PC-3 (cell line): ENCODE results near the gene BLACAT1.

Experiments used
- EZH2 ChIP-seq: fragments of 300-600 bp; sonication (generic); IDR thresholded peaks from one replicate; pipeline ENCODE4 v1.6.1; 2017; ENCODE audit warnings: antibody characterized with exemption, mild to moderate bottlenecking, low read length; ENCODE audit not compliant: unreplicated experiment
- EZH2phosphoT487 ChIP-seq: fragments of 300-600 bp; sonication (generic); IDR thresholded peaks from 2 replicates; pipeline ENCODE4 v1.6.1; 2018; ENCODE audit warnings: mild to moderate bottlenecking, antibody characterized with exemption, low read length, borderline replicate concordance
- TF ChIP-seq, protein P1 (sequence below): fragments of 300-600 bp; sonication (generic); conservative IDR thresholded peaks from 2 replicates; pipeline ENCODE4 v1.5.1; 2017; ENCODE audit warnings: antibody characterized with exemption, low read depth, mild to moderate bottlenecking, low read length

DNA sequence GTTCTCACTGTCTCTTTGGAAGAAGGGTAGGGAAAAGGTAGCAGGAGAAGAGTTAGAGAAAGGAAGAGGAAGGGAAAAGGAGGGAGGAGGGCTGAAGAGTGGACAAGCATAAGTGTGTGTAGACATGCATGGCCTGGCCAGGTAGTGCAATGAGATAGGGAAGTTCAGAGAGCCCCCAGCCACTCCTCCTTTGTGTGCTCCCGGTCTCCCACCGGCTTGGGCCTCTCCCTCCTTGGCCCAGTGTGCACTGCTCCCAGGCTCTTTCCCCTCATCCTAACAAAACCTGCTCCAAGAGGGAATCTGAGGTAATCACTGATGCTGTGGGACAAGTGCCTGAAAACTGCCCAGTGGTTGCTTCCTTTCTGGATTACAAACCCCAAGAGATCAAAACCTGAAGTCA is 23.7 kb downstream of the BLACAT1 start:
- TF ChIP-seq, protein P1, sequence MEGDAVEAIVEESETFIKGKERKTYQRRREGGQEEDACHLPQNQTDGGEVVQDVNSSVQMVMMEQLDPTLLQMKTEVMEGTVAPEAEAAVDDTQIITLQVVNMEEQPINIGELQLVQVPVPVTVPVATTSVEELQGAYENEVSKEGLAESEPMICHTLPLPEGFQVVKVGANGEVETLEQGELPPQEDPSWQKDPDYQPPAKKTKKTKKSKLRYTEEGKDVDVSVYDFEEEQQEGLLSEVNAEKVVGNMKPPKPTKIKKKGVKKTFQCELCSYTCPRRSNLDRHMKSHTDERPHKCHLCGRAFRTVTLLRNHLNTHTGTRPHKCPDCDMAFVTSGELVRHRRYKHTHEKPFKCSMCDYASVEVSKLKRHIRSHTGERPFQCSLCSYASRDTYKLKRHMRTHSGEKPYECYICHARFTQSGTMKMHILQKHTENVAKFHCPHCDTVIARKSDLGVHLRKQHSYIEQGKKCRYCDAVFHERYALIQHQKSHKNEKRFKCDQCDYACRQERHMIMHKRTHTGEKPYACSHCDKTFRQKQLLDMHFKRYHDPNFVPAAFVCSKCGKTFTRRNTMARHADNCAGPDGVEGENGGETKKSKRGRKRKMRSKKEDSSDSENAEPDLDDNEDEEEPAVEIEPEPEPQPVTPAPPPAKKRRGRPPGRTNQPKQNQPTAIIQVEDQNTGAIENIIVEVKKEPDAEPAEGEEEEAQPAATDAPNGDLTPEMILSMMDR, result no peak
- TF ChIP-seq EZH2, result no peak
- TF ChIP-seq EZH2phosphoT487, result no peak
